Activated CD4-positive, alpha-beta T cell treated with anti-CD3 and anti-CD28 coated beads, Interleukin-2, amount 50 U/mL, for 24 hours (primary cell): Measurements from ENCODE around the gene PANX2.

ENCODE experiments used
- DNase-seq, 2 donors: peaks; one replicate each; pipeline ENCODE4 v3.0.0-alpha.2; 2020; ENCODE audit warnings: low read depth in 1 of 2, low spot score in 1 of 2

The PANX2 gene

DNA sequence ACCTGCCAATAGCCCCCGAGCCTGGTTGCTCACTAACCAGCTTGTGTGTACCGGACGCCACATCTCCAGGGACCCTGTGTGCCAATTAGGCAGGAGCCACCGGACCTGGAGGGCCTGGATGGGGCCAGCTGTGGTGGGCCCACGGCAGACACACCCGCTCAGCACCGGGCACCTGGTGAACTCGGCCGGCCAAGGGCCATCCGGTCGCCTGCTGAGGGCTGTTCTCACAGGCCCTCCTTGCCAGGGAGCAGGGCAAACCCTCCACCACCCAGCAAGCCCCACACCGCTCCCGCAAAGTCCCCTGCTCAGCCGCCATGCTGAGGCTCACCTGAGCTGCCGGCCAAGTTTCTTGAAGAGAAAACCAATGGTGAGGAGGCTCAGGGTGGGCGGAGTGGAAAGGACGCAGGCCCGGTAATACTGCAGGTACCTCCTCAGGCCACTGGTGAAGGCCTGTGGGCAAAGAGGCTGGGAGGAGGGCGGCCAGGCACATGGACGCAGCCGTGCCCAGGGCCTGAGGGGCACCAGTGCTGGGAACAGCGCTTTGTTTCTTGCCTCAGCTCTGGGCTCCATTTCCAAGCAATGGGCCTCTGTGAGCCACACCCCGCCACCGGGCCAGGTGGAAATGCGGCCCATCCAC is 57.2 kb downstream of the PANX2 start:
- DNase-seq: no peak

DNA sequence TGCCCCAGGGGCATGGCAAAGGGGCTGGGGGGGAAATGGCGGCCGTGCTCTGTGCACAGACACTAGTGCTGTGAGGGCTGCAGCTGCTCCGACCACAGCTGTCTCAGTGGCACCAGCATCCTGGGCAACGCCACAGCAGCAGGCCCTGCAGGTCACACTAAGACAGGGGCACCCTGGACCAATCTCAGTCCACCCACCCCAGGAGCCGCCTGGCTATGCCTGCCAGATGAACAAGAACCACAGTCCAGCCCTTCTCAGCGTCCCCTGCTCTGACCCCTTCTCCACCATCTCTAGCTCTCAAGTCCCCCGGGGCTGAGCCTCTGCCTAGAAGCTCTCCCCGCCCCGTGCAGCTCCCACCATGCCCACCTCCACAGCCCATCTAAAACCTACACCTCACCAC is 57.8 kb downstream of the PANX2 start:
- DNase-seq: no peak

DNA sequence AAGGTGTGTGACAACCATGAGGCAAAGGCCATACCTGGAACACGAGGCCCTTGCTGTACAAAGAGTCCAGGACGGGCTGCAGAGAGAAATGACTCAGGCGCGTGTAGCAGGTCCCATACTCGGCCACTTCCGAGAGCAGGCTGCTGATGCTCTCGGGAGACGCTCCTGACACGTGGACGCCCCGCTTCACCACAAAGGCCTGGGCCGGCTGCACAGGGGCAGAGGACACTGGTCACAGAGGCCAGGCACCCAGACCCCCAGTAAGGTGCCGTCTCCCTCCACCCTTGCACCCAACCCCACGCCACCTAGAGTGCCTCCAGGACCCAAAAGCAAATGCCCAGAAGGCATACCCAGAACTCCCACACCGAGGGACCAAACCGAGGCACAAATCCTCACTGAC is 58.8 kb downstream of the PANX2 start:
- no peak for DNase-seq
